Lower lobe of right lung (tissue), 2 donors: ENCODE data around the gene CSGALNACT2. TPM values are rescaled to one million over a fixed set of nuclear protein-coding genes. Genes with fewer than 3 reads are reported as not detected.
A peak's percentile ranks its signal among the peaks of the same experiment; 100 is the strongest.
"Not testable (repeated sequence)": the region's sequence is repeated elsewhere in the genome, so short reads cannot be mapped to it uniquely, and the experiment has no call there.

Source experiments
- ATAC-seq, 2 donors: fragments of 200-7000 bp; cut with Tn5 transposase; one replicate each; pipeline ENCODE4 v1.9.1; 2020 to 2022; ENCODE audit warnings: mild to moderate bottlenecking in 2 of 2, moderate library complexity in 2 of 2
- DNase-seq: peaks from one replicate; pipeline ENCODE4 v3.0.0-alpha.2; 2020
- H3K27ac ChIP-seq: fragments of 200-600 bp; one replicate; pipeline ENCODE4 v1.8.0; 2022
- H3K27me3 ChIP-seq: fragments of 200-600 bp; one replicate; pipeline ENCODE4 v1.8.0; 2022; ENCODE audit warnings: low read depth
- H3K36me3 ChIP-seq: fragments of 200-600 bp; one replicate; pipeline ENCODE4 v1.8.0; 2022; ENCODE audit warnings: mild to moderate bottlenecking
- H3K4me1 ChIP-seq: fragments of 200-600 bp; one replicate; pipeline ENCODE4 v1.8.0; 2022
- H3K4me3 ChIP-seq: fragments of 200-600 bp; one replicate; pipeline ENCODE4 v1.8.0; 2022; ENCODE audit warnings: mild to moderate bottlenecking
- H3K9me3 ChIP-seq: fragments of 200-600 bp; one replicate; pipeline ENCODE4 v1.8.0; 2022
- intact Hi-C: fragments of 100-400 bp; cut with DNase I; formaldehyde crosslinking; loops from one replicate; pipeline ENCODE4 v1.11.0; 2022
- total RNA-seq: library from RNA; stranded (reverse); fragmentation: NEBNext Ultra II Directional; extraction: Animal tissue kit (Norgen Biotek cat#: 25700); gene quantifications from one replicate; pipeline ENCODE4 v1.2.1, GENCODE V29; 2021
- TF ChIP-seq, protein P1 (sequence below): fragments of 200-600 bp; IDR thresholded peaks from one replicate; pipeline ENCODE4 v1.8.0; 2022; ENCODE audit warnings: antibody characterized with exemption, mild to moderate bottlenecking
- donor health status: DM: no; HTN: yes; CAD: no; lungs with severe emphysema.

Gene CSGALNACT2
- total RNA-seq, 1 donor from 2014 or later, result 36.4 TPM

GRCh38 chr10:43136995-43137716 is 1.1 kb upstream of the CSGALNACT2 start:
- Histone ChIP-seq H3K27ac (peak overlapping the region; percentile 96), H3K9me3 (no peaks in the 10 kb centered on the region), H3K36me3 (no peaks in the 10 kb centered on the region), H3K4me3 (peak overlapping the region; percentile 95), H3K27me3 (no peaks in the 10 kb centered on the region), H3K4me1 (peaks cover 34% of the 10 kb centered on the region)
- ATAC-seq (no peak), DNase-seq (no peak)
- intact Hi-C loops, result no loop called here
- TF ChIP-seq, protein P1, sequence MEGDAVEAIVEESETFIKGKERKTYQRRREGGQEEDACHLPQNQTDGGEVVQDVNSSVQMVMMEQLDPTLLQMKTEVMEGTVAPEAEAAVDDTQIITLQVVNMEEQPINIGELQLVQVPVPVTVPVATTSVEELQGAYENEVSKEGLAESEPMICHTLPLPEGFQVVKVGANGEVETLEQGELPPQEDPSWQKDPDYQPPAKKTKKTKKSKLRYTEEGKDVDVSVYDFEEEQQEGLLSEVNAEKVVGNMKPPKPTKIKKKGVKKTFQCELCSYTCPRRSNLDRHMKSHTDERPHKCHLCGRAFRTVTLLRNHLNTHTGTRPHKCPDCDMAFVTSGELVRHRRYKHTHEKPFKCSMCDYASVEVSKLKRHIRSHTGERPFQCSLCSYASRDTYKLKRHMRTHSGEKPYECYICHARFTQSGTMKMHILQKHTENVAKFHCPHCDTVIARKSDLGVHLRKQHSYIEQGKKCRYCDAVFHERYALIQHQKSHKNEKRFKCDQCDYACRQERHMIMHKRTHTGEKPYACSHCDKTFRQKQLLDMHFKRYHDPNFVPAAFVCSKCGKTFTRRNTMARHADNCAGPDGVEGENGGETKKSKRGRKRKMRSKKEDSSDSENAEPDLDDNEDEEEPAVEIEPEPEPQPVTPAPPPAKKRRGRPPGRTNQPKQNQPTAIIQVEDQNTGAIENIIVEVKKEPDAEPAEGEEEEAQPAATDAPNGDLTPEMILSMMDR, result no peak

- H3K27ac ChIP-seq, result peak overlapping the region; percentile 96
- TF ChIP-seq, protein P1, result no peak
- H3K4me3 ChIP-seq, result peak overlapping the region; percentile 95
- H3K36me3 ChIP-seq, result no peaks in the 10 kb centered on the region
- ATAC-seq, result peak; percentile 74 to 75
- no peaks in the 10 kb centered on the region for H3K9me3 ChIP-seq
- H3K4me1 ChIP-seq, result peaks cover 36% of the 10 kb centered on the region
- intact Hi-C loops, result no loop called here
- H3K27me3 ChIP-seq, result no peaks in the 10 kb centered on the region
- peak; percentile 67 for DNase-seq
Observed at GRCh38 chr10:43137717-43138020, 576 bp upstream of the CSGALNACT2 start.

GRCh38 chr10:43138757-43139241 is 554 bp downstream of the CSGALNACT2 start:
- ATAC-seq, result peak; percentile 40 to 43

DNA sequence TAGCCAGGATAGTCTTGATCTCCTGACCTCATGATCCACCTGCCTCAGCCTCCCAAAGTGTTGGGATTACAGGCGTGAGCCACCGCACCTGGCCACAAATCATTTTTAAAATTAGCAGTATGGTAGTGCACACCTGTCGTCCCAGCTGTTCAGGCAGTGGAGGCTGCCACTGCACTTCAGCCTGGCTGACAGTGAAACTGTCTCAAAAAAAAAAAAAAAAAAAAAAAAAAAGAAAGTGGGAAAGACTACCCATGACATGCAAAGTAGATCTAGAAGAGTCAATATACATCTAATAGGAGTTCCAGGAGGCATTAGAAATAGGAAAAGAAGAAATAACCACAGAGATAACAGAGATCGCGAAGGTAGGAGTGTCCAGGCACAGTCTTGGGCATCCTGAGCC is 3.2 kb downstream of the CSGALNACT2 start:
- H3K27ac ChIP-seq, result no peak overlapping the region

More at GRCh38 chr10:43138757-43139241, 554 bp downstream of the CSGALNACT2 start:
- TF ChIP-seq, protein P1, result no peak
- H3K4me3 ChIP-seq, result peak overlapping the region; percentile 95
- no peak for DNase-seq
- H3K36me3 ChIP-seq, result no peaks in the 10 kb centered on the region
- intact Hi-C loops, result no loop called here
- H3K27me3 ChIP-seq, result no peaks in the 10 kb centered on the region
- H3K4me1 ChIP-seq, result peaks cover 44% of the 10 kb centered on the region
- H3K9me3 ChIP-seq, result no peaks in the 10 kb centered on the region
- peak overlapping the region; percentile 96 for H3K27ac ChIP-seq

GRCh38 chr10:43145311-43145710 is 7.1 kb downstream of the CSGALNACT2 start:
- peak; percentile 32 to 47 for ATAC-seq
- H3K27me3 ChIP-seq, result no peaks in the 10 kb centered on the region
- peak overlapping the region; percentile 13 for H3K27ac ChIP-seq

More for the DNA sequence above, 3.2 kb downstream of the CSGALNACT2 start:
- TF ChIP-seq, protein P1, result no peak
- no peak for ATAC-seq
- Histone ChIP-seq H3K9me3 (no peaks in the 10 kb centered on the region), H3K4me1 (peaks cover 70% of the 10 kb centered on the region), H3K36me3 (no peaks in the 10 kb centered on the region), H3K27me3 (no peaks in the 10 kb centered on the region), H3K4me3 (no peak overlapping the region)
- DNase-seq, result no peak
- intact Hi-C loops, result no loop called here

DNA sequence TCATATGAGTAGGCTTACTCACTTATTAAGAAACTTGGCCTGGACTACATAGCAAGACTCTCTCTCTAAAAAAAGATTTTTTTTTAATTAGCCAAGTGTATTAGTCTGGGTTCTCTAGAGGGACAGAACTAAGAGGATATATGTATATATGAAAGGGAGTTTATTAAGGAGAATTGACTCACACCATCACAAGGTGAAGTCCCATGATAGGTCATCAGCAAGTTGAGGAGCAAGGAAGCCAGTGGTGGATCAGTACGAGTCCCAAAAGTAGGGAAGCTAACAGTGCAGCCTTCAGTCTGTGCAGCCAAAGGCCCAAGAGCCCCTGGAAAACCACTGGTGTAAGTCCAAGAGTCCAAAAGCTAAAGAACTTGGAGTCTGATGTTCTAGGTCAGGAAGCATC is 7.7 kb downstream of the CSGALNACT2 start:
- intact Hi-C loops, H3K9me3 ChIP-seq, H3K4me3 ChIP-seq, ATAC-seq, H3K27me3 ChIP-seq, H3K36me3 ChIP-seq, DNase-seq, H3K27ac ChIP-seq: not testable (repeated sequence)
- H3K4me1 ChIP-seq, result peaks cover 45% of the 10 kb centered on the region

More at GRCh38 chr10:43145311-43145710, 7.1 kb downstream of the CSGALNACT2 start:
- TF ChIP-seq, protein P1, result no peak
- intact Hi-C loops, result no loop called here
- Histone ChIP-seq H3K36me3 (no peaks in the 10 kb centered on the region), H3K4me3 (no peak overlapping the region), H3K4me1 (peaks cover 45% of the 10 kb centered on the region), H3K9me3 (peaks cover 7% of the 10 kb centered on the region)
- DNase-seq, result no peak
